Stimulated activated CD4-positive, alpha-beta T cell treated with anti-CD3 and anti-CD28 coated beads, Interleukin-12 subunit alpha, Interleukin-12 subunit beta, amount 100 ng/mL, for 4 hours (primary cell): ENCODE results near the gene LRP1.

Experiments used
- DNase-seq: peaks from one replicate; pipeline ENCODE4 v3.0.0-alpha.2; 2020

Gene LRP1

DNA sequence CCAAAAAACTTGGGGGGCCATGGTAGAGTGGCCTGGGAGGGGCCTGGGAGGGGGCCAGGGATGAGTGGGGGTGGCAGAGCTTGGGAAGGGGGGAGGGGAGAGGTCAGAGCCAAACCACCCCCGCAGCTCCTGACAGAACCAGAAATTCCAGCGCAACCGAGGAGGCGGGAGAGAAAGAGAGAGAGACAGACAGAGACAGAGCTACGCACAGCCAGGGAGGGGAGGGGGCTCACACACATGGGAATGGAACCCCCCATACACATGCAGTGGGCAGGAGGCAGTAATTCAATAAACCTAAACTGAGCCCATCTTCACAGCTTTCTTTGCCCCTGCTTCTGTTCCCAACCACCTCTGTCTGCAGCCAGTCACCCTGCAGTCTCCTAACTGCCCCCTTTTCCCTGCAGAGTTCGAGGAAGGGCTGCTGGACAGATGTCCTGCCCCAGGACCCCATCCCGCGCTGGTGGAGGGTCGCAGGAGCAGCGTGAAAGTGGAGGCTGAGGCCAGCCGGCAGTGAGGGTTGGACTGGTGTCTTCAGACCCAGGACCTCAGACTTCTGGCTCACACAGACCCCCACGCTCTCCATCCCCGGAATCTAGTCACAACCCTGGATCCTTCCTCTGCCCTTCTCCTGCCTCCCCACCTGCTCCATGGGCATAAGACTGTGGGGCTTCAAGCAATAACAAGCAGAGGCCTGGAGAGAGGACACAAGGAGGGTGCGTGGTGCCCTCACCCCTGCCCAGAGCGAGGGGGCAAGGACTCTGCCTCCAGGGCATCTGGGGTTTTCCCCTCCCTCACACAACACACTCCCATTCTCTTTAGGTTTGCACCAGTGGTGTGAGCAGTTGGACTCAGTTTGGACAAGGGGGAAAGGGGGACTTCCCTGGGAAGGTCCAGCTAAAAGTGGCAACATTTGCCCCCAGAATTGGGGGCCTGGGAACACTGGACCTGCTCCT is 33.8 kb upstream of the LRP1 start:
- DNase-seq = no peak

DNA sequence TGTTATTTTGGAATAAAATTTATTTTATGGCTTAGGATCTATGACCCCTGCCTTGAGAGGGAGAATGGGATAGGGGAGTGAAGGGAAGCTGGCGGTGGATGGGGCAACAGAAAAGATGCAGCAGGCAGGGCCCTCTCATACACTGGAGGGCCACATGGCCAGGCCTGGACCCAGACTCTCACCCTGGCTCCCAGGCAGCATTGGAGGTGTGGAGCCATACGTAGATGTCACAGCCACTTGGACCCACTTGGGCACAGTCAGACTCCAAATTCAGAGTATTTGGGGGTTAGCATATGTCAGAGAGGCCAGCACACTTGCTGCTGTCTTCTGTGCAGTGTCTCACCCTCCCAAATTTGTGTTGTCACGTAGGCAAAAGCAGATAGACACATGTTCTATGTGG is 32.8 kb upstream of the LRP1 start:
- no peak for DNase-seq

DNA sequence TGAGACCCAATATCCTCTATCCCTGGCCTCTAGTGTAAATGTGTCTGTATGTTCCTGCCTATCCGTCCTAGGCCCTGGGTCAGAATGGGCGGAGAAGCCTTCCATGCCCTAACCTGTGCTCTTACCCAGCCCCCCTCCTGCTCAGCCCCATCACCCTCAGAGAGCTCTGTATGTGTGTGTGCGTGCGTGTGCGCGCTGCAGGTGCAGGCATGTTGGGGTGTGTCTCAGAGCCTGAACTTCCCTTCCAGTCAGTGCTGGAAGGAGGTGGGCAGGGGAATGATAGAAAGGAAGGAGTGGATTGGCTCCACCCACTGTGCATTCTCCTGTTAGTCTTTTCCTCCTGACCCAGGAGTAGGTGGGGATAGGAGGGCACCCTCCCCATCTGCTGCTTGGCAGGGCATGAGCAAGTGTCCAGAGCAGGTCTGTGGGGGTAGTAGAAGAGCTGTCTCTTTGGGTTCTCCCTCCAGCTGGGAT is 32.1 kb upstream of the LRP1 start:
- no peak for DNase-seq

DNA sequence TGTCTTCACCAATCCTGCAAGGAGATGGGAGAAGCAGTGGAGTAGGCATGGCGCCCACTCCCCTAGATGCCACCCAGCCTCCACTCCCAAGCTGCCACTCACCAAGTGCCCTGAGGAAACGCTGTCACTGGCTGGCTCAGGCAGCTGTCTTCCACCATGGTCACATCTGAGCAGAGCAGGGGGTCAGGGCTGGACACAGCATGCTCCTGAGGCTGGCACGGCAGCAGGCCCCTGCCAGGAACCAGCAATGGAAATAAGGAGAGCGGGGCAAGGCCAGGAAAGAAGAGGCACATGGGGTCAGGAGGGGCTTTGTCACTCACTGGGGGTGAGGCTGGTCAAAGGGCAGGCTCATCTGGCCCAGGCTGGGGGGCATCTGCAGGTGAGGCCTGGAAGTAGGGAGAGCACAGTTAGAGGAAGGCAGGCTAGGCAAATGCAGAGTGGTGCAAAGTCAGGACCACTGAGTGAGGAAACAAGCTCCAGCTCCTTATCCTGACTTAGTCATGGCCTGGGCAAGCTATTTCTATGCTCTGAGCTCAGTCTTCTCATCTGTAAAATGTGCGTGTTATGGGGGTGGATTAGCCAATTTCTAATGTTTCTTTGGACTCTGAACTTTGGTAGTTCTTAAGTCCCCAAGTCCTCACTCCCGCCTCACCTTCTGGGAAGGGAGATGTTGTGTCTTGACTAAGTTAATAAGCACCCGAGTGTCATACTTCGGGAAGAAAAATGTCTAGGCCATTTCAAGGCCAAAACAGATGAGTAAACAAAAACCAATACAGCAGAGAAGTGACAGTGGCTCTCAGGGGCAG is 31.3 kb upstream of the LRP1 start:
- DNase-seq = no peak

DNA sequence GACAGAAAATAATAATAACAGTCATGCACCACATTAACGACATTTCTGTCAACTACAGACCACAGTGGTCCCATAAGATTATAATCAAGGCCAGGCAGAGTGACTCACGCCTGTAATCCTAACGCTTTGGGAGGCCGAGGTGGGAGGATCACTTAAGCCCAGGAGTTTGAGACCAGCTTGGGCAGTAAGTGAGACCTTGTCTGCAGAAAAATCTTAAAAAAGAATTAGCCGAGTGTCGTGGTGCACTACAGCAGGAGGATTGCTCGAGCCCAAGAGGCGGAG is 30.8 kb upstream of the LRP1 start:
- DNase-seq = no peak

DNA sequence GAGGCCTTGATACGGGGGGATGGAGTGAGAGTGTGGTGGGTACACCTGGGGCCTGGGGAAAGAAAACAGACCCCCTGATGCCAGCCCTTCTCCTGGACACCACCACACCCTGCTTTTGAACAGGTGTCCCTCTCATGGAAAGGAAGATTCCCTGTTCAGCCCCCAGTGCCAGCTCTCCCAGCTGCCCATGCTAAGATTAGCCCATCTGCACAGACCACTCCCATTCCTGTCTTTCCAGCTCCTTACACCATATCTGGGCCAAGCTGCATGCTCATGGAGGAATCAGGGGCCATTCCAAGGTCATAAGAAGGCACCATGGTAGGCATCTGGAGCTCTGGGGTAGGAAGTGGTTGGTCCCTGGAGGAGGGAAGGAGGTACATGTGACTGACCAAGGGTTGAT is 29.7 kb upstream of the LRP1 start:
- no peak for DNase-seq

DNA sequence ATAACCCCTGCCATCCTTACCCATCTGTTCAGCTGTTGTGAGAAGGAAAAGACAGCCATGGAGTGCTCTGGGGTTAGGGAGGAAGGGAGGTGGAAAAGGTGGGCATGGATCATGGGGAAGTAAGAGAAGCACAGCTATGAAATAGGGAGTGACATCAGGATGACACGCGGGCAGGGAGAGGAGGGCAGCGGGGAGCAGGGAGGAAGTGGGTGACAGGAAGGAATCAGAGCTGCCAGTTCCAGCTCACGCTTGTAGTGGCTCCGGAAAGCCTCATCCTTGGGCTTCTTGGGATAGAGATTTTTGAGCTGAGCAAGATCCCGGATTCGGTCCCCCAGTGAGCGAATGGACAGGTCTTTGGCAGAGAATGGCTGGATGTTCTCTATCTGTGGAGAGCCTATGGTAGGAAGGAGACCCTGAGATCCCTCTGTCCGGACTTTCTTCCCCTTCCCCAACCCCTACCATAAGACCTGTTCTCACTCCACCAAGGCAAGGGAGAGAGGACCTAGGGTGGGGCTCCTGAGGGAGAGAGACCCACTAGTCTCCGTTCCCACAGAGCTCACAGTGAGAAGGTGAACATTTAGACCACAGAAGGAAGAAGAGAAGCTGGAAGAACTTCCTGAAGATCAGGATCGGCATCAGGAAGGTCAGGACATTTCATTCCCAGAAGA is 29.1 kb upstream of the LRP1 start:
- DNase-seq = no peak

DNA sequence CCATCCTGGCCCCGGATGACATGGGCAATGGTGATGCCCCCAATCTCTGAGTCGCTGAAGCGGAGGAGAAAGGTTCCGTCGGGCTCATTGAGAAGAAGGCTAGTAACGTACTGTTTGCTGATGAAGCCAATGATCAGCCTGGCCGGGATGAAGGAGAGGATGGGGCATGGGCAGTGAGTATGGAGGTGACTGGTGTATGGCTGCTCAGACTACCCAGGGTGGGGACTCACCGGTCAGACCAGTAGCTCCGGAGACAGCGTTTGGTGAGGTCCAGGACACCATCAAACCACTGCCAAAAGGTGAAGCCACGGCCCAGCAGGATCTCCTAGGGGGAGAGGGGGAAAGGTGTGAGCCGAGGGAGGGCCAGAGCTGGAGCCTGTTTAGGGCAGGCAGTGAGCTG is 28.5 kb upstream of the LRP1 start:
- no peak for DNase-seq

DNA sequence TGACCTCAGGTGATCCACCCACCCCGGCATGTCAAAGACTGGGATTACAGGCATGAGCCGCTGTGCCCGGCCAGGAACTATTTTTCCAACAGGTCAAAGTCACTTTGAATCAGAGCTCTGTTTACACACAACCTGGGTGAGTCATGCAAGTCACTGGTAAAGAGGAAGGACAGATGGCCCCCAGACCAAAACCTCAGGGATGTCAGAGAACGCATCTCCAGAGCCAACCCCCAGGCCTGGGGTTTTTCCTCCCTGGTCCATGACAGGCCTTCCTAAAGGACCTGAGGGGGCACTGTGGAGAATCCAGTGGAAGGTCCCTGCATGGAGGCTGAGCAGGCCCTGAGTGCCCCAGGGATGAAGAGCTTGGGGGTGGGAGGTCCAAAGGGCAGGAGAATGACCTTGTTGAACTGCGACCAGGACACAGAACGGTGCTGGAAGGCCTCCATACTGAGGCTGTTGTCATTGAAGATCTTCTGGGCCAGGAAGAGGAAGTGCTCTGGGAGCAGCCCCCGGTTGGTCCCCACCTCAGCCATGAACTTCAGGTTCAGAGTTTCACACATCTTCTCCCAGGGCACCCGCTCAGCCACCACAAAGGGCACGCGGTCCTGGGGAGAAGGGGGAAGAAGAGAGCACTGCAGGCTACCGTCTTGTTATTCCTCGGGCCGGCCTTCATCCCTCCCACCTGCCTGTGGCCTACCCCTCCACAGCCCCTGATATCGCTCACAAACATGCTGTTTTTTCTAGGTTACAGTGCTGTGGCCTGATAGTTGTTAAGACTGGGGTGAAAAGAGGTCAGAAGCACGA is 26.2 kb upstream of the LRP1 start:
- DNase-seq = no peak

DNA sequence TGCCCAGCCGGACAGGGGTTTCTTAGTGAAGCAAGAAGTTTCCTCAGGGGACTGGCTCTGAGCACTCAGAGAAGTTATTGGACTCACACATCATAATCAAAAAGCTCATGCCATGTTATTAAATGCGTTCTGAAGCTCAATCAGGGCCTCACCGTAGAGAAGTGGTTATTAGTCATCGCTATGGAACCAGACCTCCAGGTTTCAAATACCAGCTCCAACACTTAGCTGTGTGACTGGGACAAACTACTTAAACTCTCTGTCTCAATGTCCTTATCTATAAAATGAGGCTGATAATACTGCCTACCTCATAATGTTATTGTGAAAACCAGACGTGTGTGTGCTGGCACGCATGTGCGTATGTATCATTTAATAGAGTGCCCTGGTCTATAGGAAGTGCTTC is 24.4 kb upstream of the LRP1 start:
- DNase-seq = no peak

DNA sequence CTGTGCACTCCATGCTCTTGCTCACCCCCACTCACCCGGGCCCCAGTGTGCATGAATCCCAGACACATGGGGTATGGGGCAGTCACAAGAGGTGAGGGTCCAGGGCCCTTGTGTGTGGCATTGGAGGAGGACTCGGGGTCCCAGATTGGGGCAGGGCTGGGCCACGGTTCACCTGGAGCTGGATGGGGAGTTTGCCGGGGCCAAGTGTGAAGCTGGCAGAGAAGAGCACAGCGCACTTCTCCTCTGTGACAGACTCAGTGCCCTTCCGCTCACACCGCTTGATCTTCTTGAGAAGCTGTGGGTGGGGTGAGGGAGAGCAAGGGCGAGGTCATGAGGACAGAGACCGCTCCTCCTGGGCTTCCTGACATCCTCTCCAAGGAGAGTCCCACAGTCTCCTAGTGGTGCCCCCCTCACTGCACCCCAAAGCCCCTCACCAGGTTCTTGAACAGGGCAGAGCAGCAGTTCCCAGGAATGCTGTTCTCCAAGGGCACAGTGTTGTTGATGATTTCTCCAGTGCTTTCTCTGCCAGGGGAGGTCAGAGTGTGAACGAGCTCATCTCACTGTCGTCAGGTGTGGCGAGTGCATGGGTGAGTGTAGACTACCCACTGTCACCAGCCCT is 23.9 kb upstream of the LRP1 start:
- DNase-seq = no peak

DNA sequence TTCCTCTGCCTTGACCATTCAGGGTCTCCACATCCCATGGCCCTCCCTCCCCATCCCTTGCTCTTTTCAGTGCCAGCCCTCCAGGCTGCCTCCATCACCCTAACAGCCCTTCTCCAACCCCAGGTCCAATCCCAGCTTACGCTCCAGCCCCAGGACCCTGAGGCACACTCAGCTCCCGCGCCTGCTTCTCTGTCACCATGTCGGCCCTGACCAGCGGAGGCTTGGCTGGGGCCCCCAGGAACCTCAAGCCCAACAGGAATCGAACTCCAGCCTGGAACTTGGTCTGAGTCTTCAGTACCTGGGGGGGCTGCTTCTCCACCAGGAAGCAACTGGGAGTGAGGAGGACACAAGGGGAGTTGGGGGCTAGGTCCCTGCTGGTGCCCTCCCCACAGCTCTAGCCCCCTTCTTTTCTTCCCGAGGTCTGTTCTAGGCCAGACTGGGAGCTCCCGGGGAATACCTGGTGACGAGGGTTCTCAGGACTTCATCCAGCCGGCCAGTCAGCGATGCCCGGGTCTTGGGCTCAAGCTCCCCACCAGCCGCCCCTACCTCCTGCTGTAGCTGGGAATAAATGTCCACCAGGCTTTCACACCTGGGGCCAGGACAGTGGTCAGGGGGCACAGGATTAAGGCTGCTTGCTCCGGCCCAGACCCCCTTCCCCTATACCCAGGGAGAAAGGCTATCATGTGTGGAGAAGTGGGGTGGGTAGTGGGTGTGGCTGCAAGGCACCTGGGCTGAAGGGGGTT is 23.1 kb upstream of the LRP1 start:
- DNase-seq = no peak

DNA sequence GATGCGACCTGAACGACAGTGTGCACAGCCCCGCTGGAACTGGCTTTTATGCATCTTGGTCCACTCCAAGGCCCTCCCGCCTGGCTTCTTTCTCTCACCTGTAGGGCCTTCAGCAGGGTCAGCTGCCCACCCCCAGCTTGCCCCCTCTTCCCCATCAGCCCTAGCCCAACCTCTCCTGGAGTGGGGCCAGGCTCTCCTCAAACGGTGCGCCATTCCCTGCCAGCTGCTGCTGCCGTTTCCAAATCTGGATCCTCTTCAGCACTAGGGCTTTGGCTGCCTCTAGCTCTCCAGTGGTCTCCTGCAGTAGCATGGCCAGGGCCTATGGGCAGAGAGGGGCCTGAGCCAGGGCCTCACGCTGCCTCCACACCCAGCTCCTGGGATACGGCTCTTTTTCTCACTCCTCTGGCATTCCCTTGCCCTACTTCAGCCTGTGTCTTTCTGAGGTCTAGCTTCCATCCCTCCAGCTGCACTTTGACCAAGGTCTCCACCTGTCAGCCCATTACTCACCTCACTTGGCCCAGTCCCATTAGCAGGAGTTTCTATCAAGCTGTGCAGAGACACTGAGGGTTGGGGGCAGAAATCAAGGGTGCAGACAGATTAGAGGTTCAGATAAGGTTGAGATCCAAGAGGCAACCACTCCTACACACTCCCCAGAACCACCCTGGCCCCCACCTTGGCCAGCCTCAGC is 22.1 kb upstream of the LRP1 start:
- DNase-seq = no peak

DNA sequence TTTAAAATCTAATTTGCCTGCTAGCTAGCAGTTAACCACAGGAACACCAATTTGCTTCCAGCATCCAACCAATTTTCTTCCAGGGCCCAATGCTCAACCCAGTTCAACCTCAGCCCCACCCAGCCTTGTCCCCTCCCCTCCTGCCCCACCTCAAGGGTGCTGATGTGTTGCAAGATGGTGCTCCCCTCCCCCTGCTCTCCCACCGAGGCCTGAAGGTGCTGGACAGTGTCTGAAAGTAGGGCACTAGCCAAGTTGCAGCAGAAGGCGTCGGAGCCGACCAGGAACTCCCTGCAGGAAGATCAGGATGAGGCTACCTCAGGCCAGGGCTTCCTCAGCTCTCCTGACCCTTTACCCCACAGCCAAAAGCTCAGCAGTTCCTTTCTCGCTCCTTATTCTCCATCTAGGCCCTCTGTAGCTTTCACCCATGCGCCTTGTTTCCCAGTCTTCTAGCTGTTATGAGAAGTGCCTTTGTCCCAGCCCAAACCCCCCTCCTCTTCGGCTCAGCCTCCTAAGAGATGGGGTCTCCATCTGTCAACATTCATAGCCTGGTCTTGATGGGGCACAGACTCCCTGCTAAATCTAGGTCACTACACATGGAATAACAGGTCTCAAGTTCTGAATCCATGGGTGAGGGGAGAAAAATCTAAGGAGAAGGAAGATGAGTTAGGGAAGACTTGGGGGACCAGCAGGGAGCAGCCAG is 20.7 kb upstream of the LRP1 start:
- no peak for DNase-seq

DNA sequence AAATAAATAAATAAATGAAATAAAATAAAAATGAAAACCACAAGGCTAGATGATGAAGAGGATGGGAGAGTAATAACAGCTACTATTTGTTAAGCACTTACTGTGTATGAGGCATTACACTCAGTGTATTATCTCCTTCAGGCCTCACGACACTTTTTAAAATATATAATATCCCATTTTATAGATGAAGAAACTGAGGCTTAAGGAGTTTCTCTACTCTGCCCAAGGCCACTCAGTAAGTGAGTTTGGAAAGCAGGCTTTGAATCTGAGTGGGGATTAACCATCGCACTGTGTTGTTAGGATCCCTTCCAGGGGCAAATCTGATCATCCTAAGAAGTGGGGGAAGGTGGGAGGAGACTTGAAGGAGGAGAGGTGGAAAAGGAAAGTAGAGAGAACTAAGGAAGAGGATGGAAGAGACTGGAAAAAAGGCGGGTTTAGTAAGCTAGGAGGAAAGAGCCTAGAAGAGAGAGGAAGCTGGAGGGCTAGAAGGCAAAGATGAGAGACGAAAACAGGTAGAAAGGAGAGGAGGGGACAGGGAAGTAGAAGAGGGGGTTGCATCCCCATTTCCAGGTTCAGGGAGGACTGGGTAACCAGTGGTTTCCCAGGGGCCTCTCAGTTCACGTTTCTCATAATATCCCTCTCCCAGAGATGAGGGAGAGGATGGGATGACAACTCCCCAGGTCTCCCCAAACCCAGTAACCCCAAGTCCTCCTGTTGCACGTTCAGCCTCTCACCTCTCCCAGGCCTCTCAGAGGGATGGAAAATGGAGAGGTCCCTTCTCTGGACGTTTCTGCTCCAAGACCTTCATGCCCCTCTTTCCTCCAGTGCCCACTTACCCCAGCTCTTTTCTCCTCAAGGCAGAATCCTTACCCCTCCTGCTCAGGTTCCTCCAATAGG is 18.8 kb upstream of the LRP1 start:
- DNase-seq = no peak

DNA sequence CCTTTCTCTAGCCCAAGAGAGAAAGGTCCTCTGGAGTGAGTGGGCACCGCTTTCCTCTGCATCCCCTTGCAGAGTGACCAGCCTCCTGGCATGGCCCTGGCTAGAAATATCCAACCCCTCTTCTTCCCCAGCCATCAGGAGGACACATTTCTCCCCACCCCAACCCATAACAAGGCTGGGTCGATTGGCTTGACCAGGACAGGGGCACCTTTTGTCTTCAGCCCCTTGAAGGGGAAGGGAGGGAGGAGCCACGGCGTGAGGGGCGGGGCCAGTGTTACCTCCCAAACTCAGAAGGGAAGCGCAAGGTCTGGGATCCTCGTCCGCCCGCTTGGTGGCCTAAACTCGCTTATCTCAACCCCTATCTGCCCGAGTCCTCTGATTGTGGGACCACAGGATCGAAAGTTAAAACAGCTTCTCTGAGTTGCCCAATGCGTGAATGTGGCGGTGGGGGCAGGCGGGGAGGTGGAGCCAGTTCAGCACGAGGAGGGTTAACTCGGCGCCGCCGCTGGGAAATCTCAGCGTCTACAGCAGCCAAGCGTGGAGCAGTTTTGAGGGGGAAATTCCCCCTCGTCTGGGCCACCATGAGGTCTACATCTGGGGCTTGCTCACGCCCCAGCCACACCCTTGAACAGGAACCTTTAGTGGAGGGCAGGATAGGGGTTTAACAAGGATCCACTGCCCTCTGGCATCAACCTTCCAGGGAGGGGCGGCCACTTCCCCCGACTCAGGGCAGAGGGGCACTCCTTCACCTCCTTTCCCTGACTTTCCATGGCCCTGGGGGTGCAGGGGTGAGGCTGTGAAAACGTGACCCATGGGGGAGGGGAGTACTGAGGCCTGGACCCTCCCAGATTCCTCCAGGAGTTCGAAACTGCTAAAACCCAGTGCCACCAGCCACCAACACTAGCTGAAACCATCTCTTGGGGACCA is 17.9 kb upstream of the LRP1 start:
- peak; percentile 74 for DNase-seq

DNA sequence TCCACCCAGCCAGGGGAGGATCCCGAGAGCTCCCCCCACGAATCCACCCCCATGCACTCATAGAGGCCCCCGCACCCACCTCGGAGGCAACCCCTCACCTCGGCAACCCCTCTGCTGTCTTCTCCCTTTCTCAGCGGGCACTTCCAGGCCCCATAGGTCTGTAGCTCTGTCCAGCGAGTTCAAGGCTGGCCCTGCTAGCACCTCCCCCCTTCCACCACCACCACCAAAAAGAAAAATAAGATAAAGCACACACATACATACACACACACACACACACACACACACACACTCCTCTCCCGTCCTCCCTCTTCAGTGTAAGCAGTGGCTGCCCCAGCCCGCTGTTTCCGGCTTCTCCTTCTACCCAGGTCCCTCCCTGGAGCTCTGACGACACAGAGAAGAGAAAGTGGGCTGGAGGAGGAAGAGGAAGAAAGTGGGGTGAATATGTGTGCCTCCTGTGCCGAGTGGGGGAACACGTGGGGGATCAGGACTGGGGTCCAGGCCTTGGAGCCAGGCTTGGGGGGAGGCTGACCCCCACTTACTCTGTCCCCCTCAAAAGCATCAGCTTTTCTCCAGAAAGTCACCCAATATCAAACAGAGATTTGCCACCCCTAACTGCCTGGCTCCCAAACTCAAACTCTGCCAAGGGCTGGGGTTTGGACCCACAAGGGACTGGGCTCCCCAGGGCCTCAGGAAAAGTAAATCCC is 17.1 kb upstream of the LRP1 start, which contains the start of gene STAT6:
TSS of gene STAT6 (minus strand) at position 332 of the 704 bp plus-strand sequence. CDS start 3,084 bp downstream, outside the sequence.
- DNase-seq = peak; percentile 71
